ENCODE results near the gene MPC1.

Gene MPC1

DNA sequence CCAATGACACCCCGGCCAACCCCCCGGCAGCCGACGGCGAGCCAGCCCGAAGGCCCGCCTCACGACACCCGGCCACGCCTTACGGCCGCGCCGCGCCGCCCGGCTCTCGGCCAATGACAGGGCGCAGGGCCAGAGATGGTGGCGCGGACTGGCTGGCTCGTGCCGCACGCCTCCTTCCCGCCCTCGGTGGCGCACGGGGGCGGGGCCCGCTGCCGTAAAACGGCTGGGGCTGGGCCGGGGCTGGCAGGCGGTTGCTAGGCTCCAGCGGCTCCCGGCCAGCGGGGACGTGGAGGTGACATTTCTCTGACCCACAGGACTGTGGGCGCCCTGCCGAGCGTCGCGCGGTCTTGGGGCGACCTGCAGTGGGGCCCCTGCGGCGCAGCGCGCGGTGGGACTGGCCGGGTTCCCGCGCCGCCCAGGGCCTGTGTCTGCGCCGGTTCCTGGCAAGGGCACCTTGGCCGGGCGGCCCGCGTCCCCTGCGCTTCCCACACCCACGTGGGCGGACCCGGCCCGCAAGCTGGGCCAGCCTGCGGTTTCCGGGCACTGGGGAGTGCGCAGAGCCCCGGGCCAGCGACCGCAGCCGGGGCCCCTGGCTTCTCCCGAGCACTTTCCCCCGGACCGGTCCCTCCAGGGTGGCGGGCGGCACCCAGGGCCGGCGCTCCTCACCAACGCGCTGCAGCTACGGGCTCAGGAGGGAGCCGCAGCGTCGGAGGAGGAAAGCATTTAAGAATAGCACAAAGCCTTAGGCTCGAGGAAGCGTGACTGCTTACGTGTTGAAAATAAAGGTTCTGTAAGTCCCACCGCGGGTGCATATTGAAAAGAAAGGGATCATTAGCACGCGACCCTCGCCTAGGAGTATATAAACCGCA is at the start of gene MPC1:
Gene MPC1 (minus strand): TSS at position 8 of the 869 bp plus-strand sequence. CDS start 64 bp downstream, outside the sequence.
- peak; percentile 95 for DNase-seq

DNA sequence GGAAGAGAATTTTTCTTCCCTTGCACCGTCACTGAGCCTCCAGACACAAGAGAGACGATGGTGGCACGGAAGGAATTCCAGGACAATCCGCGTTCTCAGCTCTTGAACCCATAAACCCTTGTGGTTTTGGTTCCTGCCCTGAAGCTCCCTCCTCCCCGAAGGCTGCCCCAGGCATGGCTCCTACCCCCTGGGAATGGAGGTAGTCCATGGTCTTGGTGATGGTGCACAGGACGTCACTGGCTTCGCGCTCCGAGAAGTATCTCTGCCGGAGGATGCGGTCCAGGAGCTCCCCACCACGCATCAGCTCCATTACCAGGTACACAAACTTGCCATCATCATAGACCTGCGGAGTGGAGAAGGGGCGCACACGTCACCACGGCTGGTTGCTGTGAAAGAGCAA is 47.5 kb upstream of the MPC1 start:
- DNase-seq, result no peak

DNA sequence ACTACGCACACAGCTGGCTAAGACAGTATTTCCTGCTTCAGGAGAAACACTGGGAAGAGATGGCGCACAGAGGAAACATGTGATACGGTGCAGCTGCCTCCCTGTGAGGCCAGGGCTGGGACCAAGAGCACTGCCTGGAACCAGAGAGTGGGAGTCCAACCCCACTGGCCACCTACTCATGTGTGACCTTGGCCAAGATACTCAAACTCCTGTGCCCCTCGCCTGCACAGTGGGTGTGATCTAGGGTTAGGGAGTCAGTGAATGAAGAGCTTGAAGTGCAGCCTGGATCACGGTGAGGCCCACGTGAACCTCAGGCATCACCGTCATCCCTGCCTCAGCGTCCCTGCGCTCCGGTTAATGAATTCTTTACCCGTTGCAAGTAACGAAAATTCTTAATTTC is 41.7 kb upstream of the MPC1 start:
- DNase-seq, result no peak

DNA sequence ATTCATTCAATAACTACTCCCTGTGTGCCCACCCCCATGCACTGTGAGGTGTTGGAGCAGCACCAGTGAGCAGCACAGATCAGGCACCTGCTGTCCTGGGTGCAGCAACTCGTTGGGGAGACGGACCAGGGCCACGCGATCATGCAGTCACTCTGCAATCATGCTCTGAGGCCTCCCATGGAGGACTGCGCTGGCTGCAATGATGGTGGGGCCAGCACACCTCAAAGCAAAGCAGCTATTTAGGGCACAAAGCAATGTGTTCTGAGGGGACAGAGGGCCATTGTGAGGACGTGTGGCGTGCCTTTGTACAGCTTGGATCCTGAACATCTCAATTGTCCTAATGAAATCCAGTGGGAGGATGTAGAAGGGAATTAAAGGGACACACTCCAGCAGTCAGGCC is 41.0 kb upstream of the MPC1 start:
- no peak for DNase-seq

DNA sequence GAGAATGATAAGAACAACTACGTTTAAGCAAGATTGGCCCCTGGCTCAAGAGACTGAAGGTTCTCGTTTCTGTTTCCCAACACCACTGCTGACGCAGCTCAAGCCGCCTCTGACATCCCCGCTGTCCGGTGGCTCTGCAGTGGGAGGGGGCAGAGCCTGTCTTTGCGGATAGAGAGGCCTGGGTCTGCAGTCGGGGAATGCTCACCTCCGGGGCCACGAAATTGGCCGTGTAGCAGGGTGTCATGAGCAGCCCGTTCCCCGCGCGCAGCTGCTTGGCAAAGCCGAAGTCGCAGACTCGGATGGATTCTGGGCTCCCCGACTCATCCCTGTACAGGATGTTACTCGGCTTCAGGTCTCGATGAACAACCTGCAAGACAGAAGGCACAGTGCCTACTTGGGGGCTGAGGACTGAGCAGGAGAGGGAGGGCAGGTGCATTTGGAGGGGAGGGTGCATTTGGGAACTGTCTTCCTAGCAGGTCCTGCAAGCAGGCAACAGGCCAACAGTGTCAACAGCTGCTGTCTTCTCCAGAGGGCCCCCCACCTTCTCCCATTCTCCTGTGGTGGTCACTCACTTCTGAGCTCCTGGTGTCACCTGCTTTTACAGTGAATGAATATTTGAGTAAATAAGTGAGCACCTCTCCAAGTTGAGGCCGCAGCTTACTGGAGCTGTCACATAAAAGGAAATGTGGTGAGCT is 40.5 kb upstream of the MPC1 start:
- no peak for DNase-seq

DNA sequence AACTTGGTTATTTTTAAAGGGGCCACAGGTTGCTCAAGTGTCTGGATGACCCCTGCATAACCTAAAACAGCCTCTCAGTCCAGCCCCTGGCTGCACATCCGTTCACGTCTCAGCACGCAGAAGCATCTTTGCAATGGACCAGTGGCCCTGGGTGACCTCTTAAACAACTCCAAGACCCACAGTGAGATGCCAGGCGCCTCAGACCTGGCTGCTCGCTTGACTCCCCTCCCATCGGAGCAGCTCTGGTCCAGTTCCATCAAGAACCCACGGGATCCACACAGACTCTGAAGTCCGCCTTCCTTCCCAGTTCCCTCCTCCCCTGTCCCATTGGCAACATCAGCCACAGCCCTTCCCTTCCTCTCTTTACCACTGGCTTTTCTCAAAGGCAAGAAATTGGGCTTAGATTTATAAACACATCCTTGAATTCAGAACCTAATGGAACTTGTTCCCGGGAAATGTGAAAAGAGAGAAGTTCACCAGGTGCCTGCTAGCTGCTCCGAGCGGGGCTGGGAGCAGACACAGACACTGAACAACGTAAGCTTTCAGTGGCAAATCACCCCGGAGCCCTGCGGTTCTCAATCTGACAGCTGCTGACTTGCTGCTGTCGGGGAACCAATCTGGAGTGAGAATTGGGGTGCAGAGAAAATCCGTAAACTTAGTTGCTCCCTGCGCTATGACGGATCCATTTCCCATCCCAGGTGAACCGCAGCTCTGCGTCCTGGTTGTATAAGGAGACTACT is 39.6 kb upstream of the MPC1 start:
- DNase-seq, result no peak

DNA sequence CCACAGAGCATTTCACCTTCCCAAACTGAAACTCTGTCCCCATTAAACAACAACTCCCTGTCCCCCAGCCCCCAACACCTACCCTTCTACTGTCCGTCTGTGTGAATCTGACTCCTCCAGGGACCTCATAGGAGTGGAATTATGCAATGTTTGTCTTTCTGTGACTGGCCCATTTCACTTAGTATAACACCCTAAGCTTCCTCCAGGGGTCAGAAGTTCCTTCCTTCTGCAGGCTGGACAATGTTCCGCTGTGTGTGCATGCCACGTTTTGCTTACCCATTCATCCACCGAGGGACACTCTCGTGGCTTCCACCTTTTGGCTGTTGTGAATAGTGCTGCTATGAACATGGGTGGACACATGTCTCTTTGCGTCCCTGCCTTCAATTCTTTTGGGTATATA is 37.6 kb upstream of the MPC1 start:
- DNase-seq, result no peak

DNA sequence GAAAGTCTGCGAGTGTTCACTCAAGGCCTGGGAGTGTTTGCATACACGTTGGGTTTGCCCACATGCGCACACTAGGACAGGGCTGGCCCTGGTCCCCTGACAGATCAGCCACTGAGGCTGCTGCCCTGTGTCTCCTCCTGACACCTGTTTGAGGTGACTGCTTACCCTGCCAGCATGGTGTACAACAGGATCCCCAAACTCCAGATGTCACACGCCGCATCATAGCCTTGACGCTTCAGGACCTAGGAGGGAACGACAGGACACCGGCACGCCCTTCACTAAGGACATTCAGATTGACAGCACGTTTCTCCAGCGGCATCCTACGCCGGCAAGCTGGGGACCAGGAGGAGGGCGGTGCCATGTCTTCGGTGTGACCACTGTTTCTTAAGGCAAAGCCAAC is 37.0 kb upstream of the MPC1 start:
- DNase-seq, result no peak

DNA sequence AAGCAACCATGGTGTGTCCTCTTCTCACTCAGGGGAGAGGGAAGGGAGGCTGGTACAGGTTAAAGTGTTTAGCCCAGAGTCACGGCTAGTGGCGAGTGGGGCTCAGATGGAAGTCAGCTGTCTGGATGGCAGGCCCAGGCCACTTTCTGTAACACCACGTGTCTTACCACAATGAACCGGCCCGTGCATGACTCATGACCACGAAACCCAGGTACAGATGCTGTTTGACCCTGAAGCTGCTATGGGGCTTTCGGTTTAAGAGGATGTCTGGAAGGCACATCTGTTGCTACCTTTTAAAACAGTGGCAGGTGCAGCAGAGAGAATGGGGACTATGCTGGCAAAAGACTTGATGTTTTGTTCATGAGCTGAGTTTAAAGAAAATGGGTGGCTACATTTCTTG is 36.5 kb upstream of the MPC1 start:
- peak; percentile 66 for DNase-seq

DNA sequence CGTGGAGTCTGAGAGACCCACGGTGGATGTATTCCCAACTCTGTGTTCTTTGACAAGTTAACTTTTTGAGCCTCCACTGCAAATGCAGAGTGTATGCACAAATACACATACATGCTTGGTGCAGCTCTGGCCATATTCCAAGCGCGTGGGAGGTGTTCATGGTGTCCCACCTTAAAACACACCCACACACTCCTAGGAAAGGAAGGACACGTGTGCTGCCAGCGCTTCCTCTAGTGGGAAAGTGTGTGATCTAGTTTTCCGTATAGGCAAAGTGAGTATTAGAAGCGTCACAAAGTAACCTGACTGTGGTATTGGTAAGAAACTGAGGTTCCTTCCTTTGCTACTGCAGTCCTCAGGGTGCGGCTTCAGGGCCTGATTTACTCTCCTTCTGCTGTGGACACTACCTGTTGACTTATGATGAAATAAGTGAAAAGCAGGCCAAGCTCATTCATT is 36.0 kb upstream of the MPC1 start:
- peak; percentile 23 for DNase-seq

DNA sequence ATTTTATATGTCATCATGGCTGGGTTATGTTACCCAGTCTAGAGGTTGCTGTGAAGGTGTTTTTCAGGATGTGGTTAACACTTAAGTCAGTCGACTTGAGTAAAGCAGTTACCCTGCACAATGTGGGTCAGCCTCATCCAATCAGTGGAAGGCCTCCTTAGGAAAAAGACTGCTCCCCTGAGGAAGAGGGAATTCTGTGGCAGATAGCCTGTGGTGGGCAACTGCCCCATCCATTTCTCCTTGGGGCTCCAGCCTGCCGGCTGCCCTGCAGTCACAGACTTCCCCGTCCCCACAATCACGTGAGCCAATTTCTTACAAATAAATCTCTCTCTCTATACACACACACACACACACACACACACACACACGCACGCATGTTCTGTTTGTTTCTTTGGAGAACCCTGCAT is 34.5 kb upstream of the MPC1 start:
- DNase-seq, result peak; percentile 76

DNA sequence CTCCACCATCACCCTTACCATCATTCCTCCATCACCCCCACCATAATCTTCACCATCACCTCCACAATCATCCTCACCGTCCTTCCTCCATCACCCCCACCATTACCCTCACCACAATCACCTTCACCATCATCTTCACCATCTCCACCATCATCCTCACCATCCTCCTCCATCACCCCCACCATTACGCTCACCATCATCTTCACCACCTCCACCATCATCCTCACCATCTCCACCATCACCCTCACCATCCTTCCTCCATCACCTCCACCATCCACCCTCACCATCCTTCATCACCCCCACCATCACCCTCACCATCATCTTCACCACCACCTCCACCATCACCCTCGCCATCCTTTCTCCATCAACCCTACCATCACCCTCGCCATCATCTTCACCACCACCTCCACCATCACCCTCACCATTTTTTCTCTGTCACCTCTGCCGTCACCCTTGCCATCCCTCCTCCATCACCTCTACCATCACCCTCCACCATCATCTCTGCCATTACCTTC is 33.1 kb upstream of the MPC1 start:
- no peak for DNase-seq

DNA sequence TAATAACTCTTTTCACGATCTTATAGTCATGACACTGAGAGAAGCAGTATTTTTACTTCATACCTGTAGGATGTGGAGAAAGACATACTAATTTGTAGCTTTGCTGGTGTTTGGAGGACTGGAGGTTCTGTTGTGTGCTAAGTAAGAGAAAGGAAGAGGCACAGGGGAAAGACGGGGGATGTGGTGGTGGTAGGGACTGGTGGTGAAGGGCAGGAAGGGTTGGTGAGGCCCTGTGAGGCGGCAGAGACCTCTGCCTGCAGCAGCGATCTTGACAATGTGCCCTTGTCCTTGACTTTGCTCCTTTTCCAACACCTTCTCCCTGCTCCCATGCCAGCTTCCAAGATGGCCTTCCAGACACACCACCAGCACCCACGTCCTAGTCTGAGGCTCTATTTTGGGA is 32.6 kb upstream of the MPC1 start:
- peak; percentile 51 for DNase-seq

DNA sequence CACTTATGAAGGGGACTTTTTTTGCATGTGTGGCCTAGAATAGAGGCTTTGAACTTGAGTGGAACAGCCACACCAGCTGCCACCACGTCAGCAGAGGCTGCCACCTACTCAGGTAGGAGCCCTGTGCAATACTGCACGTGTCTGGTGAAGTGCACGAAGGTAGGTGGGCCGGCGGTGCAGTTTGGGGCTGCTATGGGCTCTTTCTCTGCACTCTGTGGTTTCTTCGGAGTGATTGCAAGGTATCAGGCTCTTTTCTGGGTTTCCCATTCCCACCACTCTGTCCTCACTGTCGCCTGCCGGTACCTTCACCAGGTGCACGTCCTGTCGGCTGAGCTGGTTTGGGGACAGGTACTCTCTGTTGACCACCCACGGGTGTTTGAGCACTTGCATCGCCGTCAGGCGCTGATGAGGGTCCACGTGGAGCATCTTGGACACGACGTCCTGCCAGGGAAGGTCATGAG is 30.8 kb upstream of the MPC1 start:
- DNase-seq, result peak; percentile 16

DNA sequence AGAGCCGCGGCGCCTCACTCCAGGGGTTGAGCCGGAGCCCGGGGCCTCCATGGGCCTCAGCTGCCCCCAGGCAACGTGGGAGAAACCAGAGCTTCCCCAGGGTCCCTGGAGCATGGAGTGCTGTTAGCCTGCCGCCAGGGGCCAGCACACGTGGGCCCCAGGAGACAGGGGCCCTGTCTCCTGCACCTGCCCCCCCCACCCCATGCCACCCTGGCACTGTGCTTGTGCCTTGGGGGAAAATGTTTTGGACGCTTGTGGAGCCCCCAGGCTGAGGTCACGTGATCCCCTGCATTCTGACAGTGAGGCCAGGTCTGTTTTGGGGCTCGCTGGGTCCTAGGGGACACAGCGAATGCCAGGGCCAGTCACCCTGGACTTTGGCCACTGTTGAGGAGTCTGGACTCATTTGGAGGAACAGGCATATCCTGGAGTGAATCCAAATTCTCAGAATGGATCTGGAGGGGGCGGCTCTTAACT is 30.2 kb upstream of the MPC1 start:
- no peak for DNase-seq

DNA sequence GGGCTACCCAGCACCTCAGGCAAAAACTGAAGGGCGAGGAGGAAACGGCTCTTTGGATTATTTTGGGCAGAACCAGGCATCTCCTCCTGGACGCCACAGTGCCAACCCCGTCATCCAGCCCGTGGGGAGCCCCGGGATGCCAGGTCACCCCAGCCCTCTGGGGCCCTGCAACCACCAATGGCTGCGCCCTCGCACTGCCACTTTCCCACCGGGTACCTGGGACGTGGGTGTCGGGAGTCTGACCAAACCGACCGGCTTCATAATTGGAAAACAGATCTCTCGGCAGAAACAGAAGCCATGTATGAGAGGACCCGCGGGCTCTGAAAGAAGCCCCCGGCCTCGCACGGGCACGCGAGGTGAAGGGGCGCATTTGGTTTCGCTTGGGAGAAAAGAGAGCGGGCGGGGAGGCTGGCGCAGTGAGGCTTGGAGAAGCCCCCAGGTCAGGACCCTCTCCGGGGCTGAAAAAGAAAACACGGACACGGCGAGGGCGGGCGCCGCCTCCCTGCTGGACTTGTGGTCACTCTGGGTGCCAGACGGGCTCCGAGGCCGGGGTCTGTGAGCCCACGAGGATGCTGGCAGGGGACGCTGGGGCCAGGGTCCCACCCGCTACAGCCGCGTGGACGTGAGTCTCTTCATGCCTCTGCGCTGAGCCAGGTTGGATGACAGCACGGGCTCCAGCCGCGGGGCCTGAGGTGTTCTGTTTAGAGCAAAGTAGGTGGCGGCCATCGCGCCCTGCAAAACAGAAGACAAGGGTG is 29.6 kb upstream of the MPC1 start:
- DNase-seq, result no peak

DNA sequence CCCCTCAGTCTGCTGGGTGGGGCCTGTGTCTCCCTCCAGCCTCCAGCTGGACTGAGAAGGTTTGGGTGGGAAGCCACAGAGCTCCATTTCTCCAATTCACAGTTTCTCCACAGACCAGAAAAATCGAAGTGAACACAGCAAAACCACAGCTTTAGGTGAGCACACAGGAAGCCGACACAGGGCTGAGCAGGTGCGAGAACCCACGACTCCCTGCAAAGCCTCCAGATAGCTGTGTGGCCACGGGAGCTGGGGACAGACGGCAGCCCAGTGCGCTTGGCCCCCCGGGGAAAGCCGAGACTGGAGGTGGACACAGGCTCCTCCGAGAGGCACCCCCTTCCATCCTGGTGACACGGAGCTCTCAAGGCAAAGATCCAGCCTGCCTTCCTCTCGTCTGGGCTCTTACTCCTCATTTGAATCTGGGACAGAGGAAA is 29.0 kb upstream of the MPC1 start:
- peak; percentile 46 for DNase-seq

DNA sequence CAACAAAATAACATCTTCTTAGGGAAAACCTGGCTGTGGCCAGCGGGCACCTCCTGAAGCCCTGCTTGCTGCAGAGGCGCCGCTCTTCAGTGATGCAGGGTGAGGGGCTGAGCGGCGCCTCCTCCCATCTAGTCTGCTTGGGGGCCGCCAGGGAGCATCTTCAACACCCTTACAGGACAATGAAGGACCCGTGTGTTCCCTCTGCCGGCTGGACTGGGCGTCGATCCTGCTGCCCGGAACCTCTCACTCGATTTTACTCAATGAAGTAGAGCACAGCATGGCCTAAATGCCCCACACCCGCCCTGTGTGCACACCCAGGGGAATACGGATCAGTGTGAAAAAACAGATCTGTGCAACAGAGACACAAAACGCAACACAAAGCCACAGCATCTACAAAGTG is 28.5 kb upstream of the MPC1 start:
- no peak for DNase-seq

DNA sequence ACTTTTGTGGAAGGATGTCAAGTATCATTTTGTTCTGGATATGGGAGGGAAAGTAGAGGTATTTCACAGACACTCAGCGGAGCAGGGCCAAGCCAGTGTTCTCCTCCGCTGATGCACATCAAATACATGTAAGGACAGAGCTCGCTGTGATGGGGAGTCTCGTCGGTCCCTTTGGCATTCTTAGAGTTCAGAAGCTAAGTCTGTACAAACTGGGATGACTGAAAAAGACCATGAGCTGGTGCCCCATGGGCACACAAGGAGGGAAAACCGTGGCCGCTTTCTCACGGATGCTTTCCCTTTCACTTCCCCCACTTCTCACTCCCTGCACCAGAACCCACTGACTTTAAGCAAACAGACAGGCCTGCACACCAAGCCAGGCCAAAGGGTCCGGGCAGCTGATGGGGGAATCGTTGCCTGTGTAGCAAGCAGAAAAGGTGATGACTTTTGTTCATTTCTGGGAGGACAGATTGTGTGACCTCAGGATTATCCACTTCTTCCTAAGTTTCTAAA is 27.7 kb upstream of the MPC1 start:
- no peak for DNase-seq

DNA sequence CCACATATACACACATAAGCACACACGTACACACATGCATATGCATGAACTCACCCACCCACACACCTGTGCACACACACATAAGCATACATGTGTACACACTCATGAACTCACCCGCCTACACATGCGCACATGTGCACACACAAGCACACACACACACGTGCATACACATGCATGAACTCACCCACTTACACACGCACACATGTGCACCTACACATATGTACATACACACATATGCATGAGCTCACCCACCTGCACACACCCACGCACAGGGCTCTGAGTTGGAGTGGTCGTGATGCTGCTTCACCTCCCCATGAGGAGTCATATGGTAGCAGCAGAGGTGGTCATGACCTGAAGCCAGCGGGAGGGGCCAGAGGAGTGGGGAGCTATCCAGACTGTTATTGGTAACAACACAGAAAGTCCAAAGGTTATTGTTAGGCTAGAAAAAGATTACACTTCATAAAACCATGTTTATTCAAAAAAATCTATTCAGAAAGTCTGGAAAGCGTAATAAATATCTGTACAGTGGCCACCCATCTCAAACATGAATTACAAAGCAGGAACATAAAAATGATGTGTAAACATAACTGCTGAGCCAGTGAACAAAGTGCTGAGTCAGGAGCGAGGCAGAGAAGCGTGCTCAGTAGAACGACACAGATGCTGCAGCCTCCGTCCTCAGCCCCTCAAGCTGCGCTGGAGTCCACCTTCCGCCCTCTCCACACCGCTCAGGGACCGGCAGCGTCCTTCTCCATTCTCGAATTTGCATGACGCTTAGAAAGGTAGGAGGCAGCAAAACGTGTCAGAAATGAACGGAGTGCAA is 26.4 kb upstream of the MPC1 start:
- DNase-seq, result no peak

DNA sequence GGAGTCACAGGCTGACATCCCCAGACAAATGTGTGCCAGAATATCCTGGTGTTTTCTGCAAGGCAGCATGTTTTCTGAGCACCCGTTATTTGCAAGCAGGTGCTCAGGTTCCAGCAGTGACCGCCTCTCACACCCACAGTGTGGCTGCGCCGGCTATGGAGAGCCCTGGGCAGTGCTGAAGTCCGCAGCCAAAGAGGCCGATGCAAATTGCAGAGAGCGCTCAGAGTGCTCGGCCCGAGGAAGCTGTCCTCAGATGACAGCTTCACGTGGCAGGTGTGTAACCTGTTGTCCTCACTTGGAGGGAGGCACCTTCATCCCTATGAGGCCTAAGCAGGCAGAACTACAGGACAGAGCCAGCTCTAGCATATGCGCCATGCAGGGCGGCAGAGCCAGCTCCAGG is 23.5 kb upstream of the MPC1 start:
- DNase-seq, result no peak

Data from CD4-positive, alpha-beta T cell treated with Interleukin-21 for 1 hour (primary cell).